Activated naive CD4-positive, alpha-beta T cell treated with anti-CD3 and anti-CD28 coated beads, Interleukin-2, amount 10 ng/mL, durations not matched to agents 7 days and 5 days (primary cell): ENCODE measurements around the gene SUPT3H.

ENCODE experiments used
- CTCF ChIA-PET: fragments of 350-600 bp; sonication (Branson Sonifier 250); formaldehyde crosslinking; loops from one replicate; lab custom pipeline; 2021; ENCODE audit warnings: antibody characterized with exemption; lab: Charles Lee
- DNase-seq: peaks from one replicate; pipeline ENCODE4 v3.0.0-alpha.2; 2020
- H3K27ac Mint-ChIP-seq: one replicate; pipeline ENCODE4 v1.8.0; 2021; ENCODE audit warnings: mild to moderate bottlenecking, moderate library complexity, mixed read lengths
- H3K27me3 Mint-ChIP-seq: one replicate; pipeline ENCODE4 v1.8.0; 2021; ENCODE audit warnings: mild to moderate bottlenecking, mixed read lengths
- H3K36me3 Mint-ChIP-seq: one replicate; pipeline ENCODE4 v1.8.0; 2021; ENCODE audit warnings: mixed read lengths
- H3K4me1 Mint-ChIP-seq: one replicate; pipeline ENCODE4 v1.8.0; 2021; ENCODE audit warnings: mixed read lengths
- H3K4me3 Mint-ChIP-seq: one replicate; pipeline ENCODE4 v1.8.0; 2021; ENCODE audit warnings: mild to moderate bottlenecking, moderate library complexity, mixed read lengths
- H3K9me3 Mint-ChIP-seq: one replicate; pipeline ENCODE4 v1.8.0; 2021; ENCODE audit warnings: mixed read lengths

SUPT3H gene

GRCh38 chr6:44965708-44966107 lies 412.0 kb downstream of the SUPT3H start:
- no peak overlapping the region for H3K27ac Mint-ChIP-seq
- peaks cover 17% of the 10 kb centered on the region for H3K4me1 Mint-ChIP-seq
- H3K9me3 Mint-ChIP-seq: no peaks in the 10 kb centered on the region
- CTCF ChIA-PET: no interaction called here
- no peak for DNase-seq
- H3K27me3 Mint-ChIP-seq: no peaks in the 10 kb centered on the region
- H3K36me3 Mint-ChIP-seq: no peaks in the 10 kb centered on the region
- H3K4me3 Mint-ChIP-seq: no peak overlapping the region

- Mint-ChIP-seq H3K36me3 (peaks cover 2% of the 10 kb centered on the region), H3K27ac (no peak overlapping the region), H3K27me3 (no peaks in the 10 kb centered on the region), H3K4me3 (no peak overlapping the region), H3K4me1 (peaks cover 5% of the 10 kb centered on the region), H3K9me3 (peaks cover 3% of the 10 kb centered on the region)
- no peak for DNase-seq
- CTCF ChIA-PET: interaction anchor here (1.0 kb wide), 1 partner anchor 14 kb away, joined by 3 read pairs; no protein-coding TSS in a partner anchor
Measured at GRCh38 chr6:44960898-44961297, 416.8 kb downstream of the SUPT3H start.

GRCh38 chr6:44959651-44960050 lies 418.1 kb downstream of the SUPT3H start:
- CTCF ChIA-PET: no interaction called here
- H3K36me3 Mint-ChIP-seq: peaks cover 2% of the 10 kb centered on the region
- DNase-seq: no peak
- H3K4me3 Mint-ChIP-seq: no peak overlapping the region
- H3K27me3 Mint-ChIP-seq: no peaks in the 10 kb centered on the region
- peaks cover 5% of the 10 kb centered on the region for H3K4me1 Mint-ChIP-seq
- peaks cover 7% of the 10 kb centered on the region for H3K9me3 Mint-ChIP-seq
- no peak overlapping the region for H3K27ac Mint-ChIP-seq

- Mint-ChIP-seq H3K4me3 (no peak overlapping the region), H3K36me3 (peaks cover 5% of the 10 kb centered on the region), H3K4me1 (peaks cover 4% of the 10 kb centered on the region), H3K27ac (no peak overlapping the region), H3K9me3 (peaks cover 7% of the 10 kb centered on the region), H3K27me3 (no peaks in the 10 kb centered on the region)
- CTCF ChIA-PET: no interaction called here
- no peak for DNase-seq
Measured at GRCh38 chr6:44957156-44957555, 420.6 kb downstream of the SUPT3H start.

GRCh38 chr6:44956396-44956795 lies 421.3 kb downstream of the SUPT3H start:
- Mint-ChIP-seq H3K27me3 (no peaks in the 10 kb centered on the region), H3K4me1 (peaks cover 5% of the 10 kb centered on the region), H3K36me3 (peaks cover 5% of the 10 kb centered on the region), H3K4me3 (no peak overlapping the region), H3K27ac (no peak overlapping the region), H3K9me3 (peaks cover 7% of the 10 kb centered on the region)
- CTCF ChIA-PET: no interaction called here
- DNase-seq: no peak

- Mint-ChIP-seq H3K4me1 (peaks cover 11% of the 10 kb centered on the region), H3K27ac (no peak overlapping the region), H3K27me3 (no peaks in the 10 kb centered on the region), H3K9me3 (peaks cover 10% of the 10 kb centered on the region), H3K36me3 (peaks cover 11% of the 10 kb centered on the region), H3K4me3 (no peak overlapping the region)
- no peak for DNase-seq
- CTCF ChIA-PET: interaction anchor here (1.1 kb wide), 1 partner anchor 9 kb away, joined by 4 read pairs; no protein-coding TSS in a partner anchor
Measured at GRCh38 chr6:44955145-44955544, 422.6 kb downstream of the SUPT3H start.

- Mint-ChIP-seq H3K4me1 (peaks cover 11% of the 10 kb centered on the region), H3K27me3 (no peaks in the 10 kb centered on the region), H3K36me3 (peaks cover 19% of the 10 kb centered on the region), H3K27ac (no peak overlapping the region), H3K9me3 (peaks cover 18% of the 10 kb centered on the region), H3K4me3 (no peak overlapping the region)
- CTCF ChIA-PET: interaction anchor here (1.1 kb wide), 1 partner anchor 9 kb away, joined by 4 read pairs; no protein-coding TSS in a partner anchor
- DNase-seq: no peak
Measured at GRCh38 chr6:44954281-44954680, 423.5 kb downstream of the SUPT3H start.

GRCh38 chr6:44951253-44951747 lies 426.4 kb downstream of the SUPT3H start:
- CTCF ChIA-PET: no interaction called here
- H3K9me3 Mint-ChIP-seq: peaks cover 30% of the 10 kb centered on the region

GRCh38 chr6:44949596-44950201 lies 428.0 kb downstream of the SUPT3H start:
- CTCF ChIA-PET: no interaction called here
- Mint-ChIP-seq H3K4me1 (peaks cover 11% of the 10 kb centered on the region), H3K36me3 (peaks cover 22% of the 10 kb centered on the region), H3K9me3 (peaks cover 33% of the 10 kb centered on the region), H3K27me3 (no peaks in the 10 kb centered on the region), H3K4me3 (no peak overlapping the region), H3K27ac (no peak overlapping the region)
- DNase-seq: no peak

More at GRCh38 chr6:44951253-44951747, 426.4 kb downstream of the SUPT3H start:
- peaks cover 11% of the 10 kb centered on the region for H3K4me1 Mint-ChIP-seq
- H3K27ac Mint-ChIP-seq: no peak overlapping the region
- peaks cover 21% of the 10 kb centered on the region for H3K36me3 Mint-ChIP-seq
- no peak overlapping the region for H3K4me3 Mint-ChIP-seq
- no peaks in the 10 kb centered on the region for H3K27me3 Mint-ChIP-seq
- DNase-seq: no peak

- no peak overlapping the region for H3K4me3 Mint-ChIP-seq
- H3K36me3 Mint-ChIP-seq: peaks cover 38% of the 10 kb centered on the region
- H3K4me1 Mint-ChIP-seq: peaks cover 13% of the 10 kb centered on the region
- DNase-seq: no peak
- peaks cover 56% of the 10 kb centered on the region for H3K9me3 Mint-ChIP-seq
- H3K27me3 Mint-ChIP-seq: no peaks in the 10 kb centered on the region
- no peak overlapping the region for H3K27ac Mint-ChIP-seq
- CTCF ChIA-PET: no interaction called here
Measured at GRCh38 chr6:44943541-44943940, 434.2 kb downstream of the SUPT3H start.

GRCh38 chr6:44942798-44943197 lies 434.9 kb downstream of the SUPT3H start:
- CTCF ChIA-PET: no interaction called here
- Mint-ChIP-seq H3K4me3 (no peak overlapping the region), H3K9me3 (peaks cover 51% of the 10 kb centered on the region), H3K4me1 (peaks cover 18% of the 10 kb centered on the region), H3K27me3 (no peaks in the 10 kb centered on the region), H3K27ac (no peak overlapping the region), H3K36me3 (peaks cover 42% of the 10 kb centered on the region)
- no peak for DNase-seq

- CTCF ChIA-PET: no interaction called here
- Mint-ChIP-seq H3K27ac (no peak overlapping the region), H3K4me1 (peaks cover 21% of the 10 kb centered on the region), H3K9me3 (peaks cover 49% of the 10 kb centered on the region), H3K27me3 (no peaks in the 10 kb centered on the region), H3K36me3 (peaks cover 42% of the 10 kb centered on the region), H3K4me3 (no peak overlapping the region)
- no peak for DNase-seq
Measured at GRCh38 chr6:44942201-44942600, 435.5 kb downstream of the SUPT3H start.

GRCh38 chr6:44940367-44940766 lies 437.4 kb downstream of the SUPT3H start:
- no peak for DNase-seq
- Mint-ChIP-seq H3K4me1 (peaks cover 33% of the 10 kb centered on the region), H3K36me3 (peaks cover 44% of the 10 kb centered on the region), H3K27ac (no peak overlapping the region), H3K9me3 (peaks cover 40% of the 10 kb centered on the region), H3K4me3 (no peak overlapping the region), H3K27me3 (no peaks in the 10 kb centered on the region)
- CTCF ChIA-PET: no interaction called here

GRCh38 chr6:44935693-44936300 lies 441.9 kb downstream of the SUPT3H start:
- H3K4me1 Mint-ChIP-seq: peaks cover 58% of the 10 kb centered on the region
- CTCF ChIA-PET: interaction anchor here (1.1 kb wide), 1 partner anchor 9 kb away, joined by 3 read pairs; no protein-coding TSS in a partner anchor
- no peak for DNase-seq
- H3K9me3 Mint-ChIP-seq: peaks cover 18% of the 10 kb centered on the region
- H3K36me3 Mint-ChIP-seq: peaks cover 33% of the 10 kb centered on the region
- no peaks in the 10 kb centered on the region for H3K27me3 Mint-ChIP-seq
- H3K27ac Mint-ChIP-seq: peak overlapping the region; percentile 89
- H3K4me3 Mint-ChIP-seq: no peak overlapping the region

GRCh38 chr6:44933108-44933507 lies 444.6 kb downstream of the SUPT3H start:
- DNase-seq: no peak
- H3K4me3 Mint-ChIP-seq: peak overlapping the region; percentile 76
- peak overlapping the region; percentile 98 for H3K27ac Mint-ChIP-seq
- H3K9me3 Mint-ChIP-seq: no peaks in the 10 kb centered on the region
- no peaks in the 10 kb centered on the region for H3K27me3 Mint-ChIP-seq
- CTCF ChIA-PET: interaction anchor here (1.0 to 1.5 kb wide), 4 partner anchors 44 to 782 kb away, joined by 3 read pairs; no protein-coding TSS in a partner anchor
- H3K4me1 Mint-ChIP-seq: peaks cover 58% of the 10 kb centered on the region
- peaks cover 19% of the 10 kb centered on the region for H3K36me3 Mint-ChIP-seq
